Ascending aorta (tissue), 2 donors: ENCODE measurements around the gene MRM1. TPM values are rescaled to one million over a fixed set of nuclear protein-coding genes. Genes with fewer than 3 reads are reported as not detected.

ENCODE experiments used
- DNase-seq, 2 donors: peaks; one replicate each; pipeline ENCODE4 v3.0.0-alpha.2; 2019; ENCODE audit warnings: low spot score in 2 of 2
- H3K27ac ChIP-seq, 2 donors: fragments of 200-600 bp; sonication (generic); one replicate each; pipeline ENCODE4 v1.5.1; 2016 to 2017; ENCODE audit warnings: mild to moderate bottlenecking in 1 of 2
- H3K27me3 ChIP-seq: fragments of 200-600 bp; sonication (generic); one replicate; pipeline ENCODE4 v1.5.1; 2017
- H3K36me3 ChIP-seq, 2 donors: fragments of 200-600 bp; sonication (generic); one replicate each; pipeline ENCODE4 v1.5.1; 2016
- H3K4me1 ChIP-seq, 2 donors: fragments of 200-600 bp; sonication (generic); one replicate each; pipeline ENCODE4 v1.5.1; 2016 to 2017; ENCODE audit warnings: mild to moderate bottlenecking in 1 of 2
- H3K4me3 ChIP-seq, 2 donors: fragments of 200-600 bp; sonication (generic); one replicate each; pipeline ENCODE4 v1.5.1; 2016 to 2017; ENCODE audit warnings: mild to moderate bottlenecking in 1 of 2
- H3K9me3 ChIP-seq, 2 donors: fragments of 200-600 bp; sonication (generic); one replicate each; pipeline ENCODE4 v1.5.1; 2016
- CTCF ChIP-seq, 3 experiments: fragments of 200-600 bp in 2 of 3; fragments of 450-650 bp in 1 of 3; sonication (generic) in 2 of 3; IDR thresholded peaks; one replicate each; pipeline ENCODE4 v1.5.1; 2016 to 2019; ENCODE audit warnings: antibody characterized with exemption in 3 of 3, mild to moderate bottlenecking in 1 of 3, moderate library complexity in 1 of 3
- intact Hi-C: fragments of 100-400 bp; cut with DNase I; formaldehyde crosslinking; loops from one replicate; pipeline ENCODE4 v1.15.1; 2023
- total RNA-seq: library from RNA; depleted of rRNA; stranded (reverse); fragments of >200 nt; gene quantifications from one replicate; pipeline ENCODE4 v1.1.0, GENCODE V29; 2016

Gene MRM1
- total RNA-seq, 1 donor from 2014 or later: not detected

- TF ChIP-seq CTCF (IDR thresholded peaks at IDR 0.05): no peak
- Histone ChIP-seq H3K4me3 (no peak overlapping the region), H3K27me3 (no peaks in the 10 kb centered on the region), H3K27ac (no peak overlapping the region), H3K36me3 (no peaks in the 10 kb centered on the region), H3K9me3 (no peaks in the 10 kb centered on the region), H3K4me1 (no peaks in the 10 kb centered on the region)
- DNase-seq: no peak
- intact Hi-C loops: no loop called here
These were observed 13.6 kb downstream of the MRM1 start for GRCh38 chr17:36614933-36615332.

DNA sequence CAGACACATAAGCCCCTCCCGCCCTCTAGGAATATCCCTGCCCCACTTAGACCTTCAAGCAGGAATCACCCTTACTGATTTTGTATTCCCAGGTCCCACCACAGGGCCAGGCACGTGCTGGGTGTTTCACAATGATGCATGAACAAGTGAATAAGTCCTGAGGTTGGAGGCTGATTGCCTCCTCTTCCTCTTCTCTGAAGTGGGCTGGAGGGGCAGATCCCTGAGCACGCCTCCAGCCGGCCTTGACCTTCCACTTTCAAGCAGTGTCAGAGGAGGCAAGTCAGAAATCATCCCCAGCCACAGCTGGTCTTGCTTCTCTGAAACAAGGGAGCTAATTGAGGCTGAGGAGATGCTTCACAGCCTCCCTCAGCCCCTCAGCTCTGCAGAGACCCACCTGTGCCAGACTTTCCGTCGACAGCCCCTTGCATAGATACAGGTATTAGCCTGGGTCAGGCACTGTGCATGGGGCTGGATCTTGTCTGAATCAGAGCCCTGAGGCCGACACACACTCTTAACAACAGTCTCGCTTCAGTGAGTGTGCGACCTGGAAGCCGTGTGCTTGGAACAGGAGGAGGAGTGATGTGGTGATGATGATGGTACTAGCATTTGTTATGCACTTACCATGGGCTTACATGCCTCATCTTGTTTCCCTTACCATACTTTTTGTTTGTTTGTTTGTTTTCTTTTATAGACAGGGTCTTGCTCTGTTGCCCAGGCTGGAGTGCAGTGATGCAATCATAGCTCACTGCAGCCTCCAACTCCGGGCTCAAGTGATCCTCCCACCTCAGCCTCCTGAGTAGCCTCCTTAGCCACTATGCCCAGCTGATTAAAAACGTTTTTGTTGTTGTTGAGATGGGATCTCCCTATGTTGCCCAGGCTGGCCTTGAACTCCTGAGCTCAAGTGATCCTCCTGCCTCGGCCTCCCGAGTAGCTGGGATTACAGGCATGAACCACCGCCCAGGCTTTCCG, 15.0 kb downstream of the MRM1 start:
- Histone ChIP-seq H3K4me3 (no peak overlapping the region), H3K27me3 (no peaks in the 10 kb centered on the region), H3K9me3 (no peaks in the 10 kb centered on the region), H3K36me3 (no peaks in the 10 kb centered on the region), H3K27ac (no peak overlapping the region), H3K4me1 (no peaks in the 10 kb centered on the region)
- intact Hi-C loops: no loop called here
- DNase-seq: no peak
- no peak for TF ChIP-seq CTCF (IDR thresholded peaks at IDR 0.05)

DNA sequence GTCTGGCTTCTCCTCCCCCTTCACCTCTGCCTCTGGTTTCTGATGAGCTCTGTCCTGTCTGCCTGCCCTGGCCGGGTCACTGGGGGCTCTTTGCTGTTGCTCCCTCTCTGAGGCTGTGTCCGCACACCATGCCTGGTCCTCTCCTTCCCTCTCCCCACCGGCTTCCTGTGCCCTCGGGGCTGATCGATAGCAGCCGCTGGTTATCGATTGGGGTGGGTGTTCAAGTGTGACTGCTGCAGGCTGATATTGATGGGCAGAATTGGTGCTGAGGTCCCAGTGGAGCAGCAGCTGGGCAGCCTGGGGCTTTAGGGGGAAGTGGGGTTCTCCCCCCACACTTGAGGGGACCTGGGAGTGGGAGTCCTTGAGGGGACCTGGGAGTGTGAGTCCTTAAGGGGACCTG, 16.4 kb downstream of the MRM1 start:
- Histone ChIP-seq H3K4me1 (no peaks in the 10 kb centered on the region), H3K36me3 (no peaks in the 10 kb centered on the region), H3K4me3 (no peak overlapping the region), H3K27me3 (no peaks in the 10 kb centered on the region), H3K9me3 (no peaks in the 10 kb centered on the region), H3K27ac (no peak overlapping the region)
- intact Hi-C loops: no loop called here
- DNase-seq: no peak
- no peak for TF ChIP-seq CTCF (IDR thresholded peaks at IDR 0.05)

DNA sequence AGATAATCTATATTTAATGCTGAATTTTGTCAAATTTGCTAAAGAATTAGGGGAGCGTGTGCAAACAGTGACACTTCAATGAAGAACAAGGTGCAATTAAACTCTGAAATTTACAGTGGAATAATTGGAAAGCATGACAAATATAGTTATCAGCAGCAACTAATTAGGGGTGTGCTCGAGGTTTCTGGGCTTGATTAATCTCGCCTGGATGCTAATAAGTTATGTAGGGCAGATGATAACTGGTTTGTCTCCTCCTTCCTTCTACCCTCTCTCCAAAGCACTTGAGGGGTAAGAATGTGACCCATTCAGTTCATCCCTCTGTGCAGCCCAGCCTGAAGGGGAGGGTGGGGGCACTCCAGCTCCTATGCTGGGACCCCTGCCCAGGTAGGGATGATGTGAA, 21.9 kb downstream of the MRM1 start:
- no peaks in the 10 kb centered on the region for H3K27me3 ChIP-seq
- H3K36me3 ChIP-seq: no peaks in the 10 kb centered on the region
- intact Hi-C loops: no loop called here
- no peaks in the 10 kb centered on the region for H3K4me1 ChIP-seq
- no peak overlapping the region for H3K27ac ChIP-seq
- no peak overlapping the region for H3K4me3 ChIP-seq
- no peaks in the 10 kb centered on the region for H3K9me3 ChIP-seq
- no peak for TF ChIP-seq CTCF (IDR thresholded peaks at IDR 0.05)
- no peak for DNase-seq

DNA sequence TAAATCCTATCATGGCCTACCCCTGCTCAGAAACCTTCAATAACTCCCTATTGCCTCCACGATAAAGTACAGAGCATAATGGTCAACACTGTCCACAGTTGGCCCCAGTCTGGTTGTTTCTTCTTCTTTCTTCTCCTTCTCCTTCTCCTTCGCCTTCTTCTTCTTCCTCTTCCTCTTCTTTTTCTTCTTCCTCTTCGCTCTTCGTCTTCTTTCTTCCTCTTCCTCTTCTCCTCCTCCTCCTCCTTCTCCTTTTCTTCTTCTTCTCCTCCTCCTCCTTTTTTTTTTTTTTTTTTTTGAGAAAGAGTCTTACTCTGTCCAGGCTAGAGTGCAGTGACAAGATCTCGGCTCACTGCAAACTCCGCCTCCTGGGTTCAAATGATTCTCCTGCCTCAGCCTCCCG, 23.8 kb downstream of the MRM1 start:
- intact Hi-C loops: loop anchor here (5.0 kb wide), 1 partner anchor 617 kb away; no protein-coding TSS in a partner anchor
- TF ChIP-seq CTCF (IDR thresholded peaks at IDR 0.05): no peak
- Histone ChIP-seq H3K27me3 (no peaks in the 10 kb centered on the region), H3K36me3 (no peaks in the 10 kb centered on the region), H3K4me3 (no peak overlapping the region), H3K9me3 (no peaks in the 10 kb centered on the region), H3K4me1 (no peaks in the 10 kb centered on the region), H3K27ac (no peak overlapping the region)
- no peak for DNase-seq
